MM.1S (cell line): Measurements from ENCODE around the gene CEP85.
"Not testable (repeated sequence)": the region's sequence is repeated elsewhere in the genome, so short reads cannot be mapped to it uniquely, and the experiment has no call there.

Experiments used
- EZH2 ChIP-seq: fragments of 300-600 bp; sonication (generic); optimal IDR thresholded peaks from 2 replicates; pipeline ENCODE3; 2017; ENCODE audit warnings: low read depth, mild to moderate bottlenecking, antibody characterized with exemption, low read length, mixed read lengths
- TF ChIP-seq, protein P1 (sequence below): fragments of 300-600 bp; sonication (generic); IDR thresholded peaks from 2 replicates; pipeline ENCODE4 v1.5.1; 2016; ENCODE audit warnings: antibody characterized with exemption, low read length, mixed read lengths

DNA sequence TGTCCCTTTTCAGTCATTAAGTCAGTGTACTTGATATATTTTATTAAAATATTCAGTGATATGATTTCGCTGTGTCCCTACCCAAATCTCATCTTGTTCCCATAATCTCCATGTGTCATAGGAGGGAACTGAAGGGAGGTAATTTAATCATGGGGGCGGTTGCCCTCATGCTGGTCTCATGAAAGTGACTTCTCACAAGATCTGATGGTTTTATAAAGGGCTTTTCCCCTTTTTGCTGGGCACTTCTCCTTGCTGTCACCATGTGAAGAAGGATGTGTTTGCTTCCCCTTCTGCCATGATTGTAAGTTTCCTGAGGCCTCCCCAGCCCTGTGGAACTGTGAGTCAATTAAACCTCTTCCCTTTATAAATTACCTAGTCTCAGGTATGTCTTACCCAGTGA, 3.3 kb upstream of the CEP85 start:
- TF ChIP-seq, protein P1, sequence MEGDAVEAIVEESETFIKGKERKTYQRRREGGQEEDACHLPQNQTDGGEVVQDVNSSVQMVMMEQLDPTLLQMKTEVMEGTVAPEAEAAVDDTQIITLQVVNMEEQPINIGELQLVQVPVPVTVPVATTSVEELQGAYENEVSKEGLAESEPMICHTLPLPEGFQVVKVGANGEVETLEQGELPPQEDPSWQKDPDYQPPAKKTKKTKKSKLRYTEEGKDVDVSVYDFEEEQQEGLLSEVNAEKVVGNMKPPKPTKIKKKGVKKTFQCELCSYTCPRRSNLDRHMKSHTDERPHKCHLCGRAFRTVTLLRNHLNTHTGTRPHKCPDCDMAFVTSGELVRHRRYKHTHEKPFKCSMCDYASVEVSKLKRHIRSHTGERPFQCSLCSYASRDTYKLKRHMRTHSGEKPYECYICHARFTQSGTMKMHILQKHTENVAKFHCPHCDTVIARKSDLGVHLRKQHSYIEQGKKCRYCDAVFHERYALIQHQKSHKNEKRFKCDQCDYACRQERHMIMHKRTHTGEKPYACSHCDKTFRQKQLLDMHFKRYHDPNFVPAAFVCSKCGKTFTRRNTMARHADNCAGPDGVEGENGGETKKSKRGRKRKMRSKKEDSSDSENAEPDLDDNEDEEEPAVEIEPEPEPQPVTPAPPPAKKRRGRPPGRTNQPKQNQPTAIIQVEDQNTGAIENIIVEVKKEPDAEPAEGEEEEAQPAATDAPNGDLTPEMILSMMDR: not testable (repeated sequence)
- TF ChIP-seq EZH2: not testable (repeated sequence)
